ENCODE data around the gene VNN1. TPM values are rescaled to one million over a fixed set of nuclear protein-coding genes. Genes with fewer than 3 reads are reported as not detected.

Gene VNN1
- total and polyA plus RNA-seq, 2 donors (not counting 3 experiments of a cell fraction or from before 2014, with no cell fraction given), result not detected

DNA sequence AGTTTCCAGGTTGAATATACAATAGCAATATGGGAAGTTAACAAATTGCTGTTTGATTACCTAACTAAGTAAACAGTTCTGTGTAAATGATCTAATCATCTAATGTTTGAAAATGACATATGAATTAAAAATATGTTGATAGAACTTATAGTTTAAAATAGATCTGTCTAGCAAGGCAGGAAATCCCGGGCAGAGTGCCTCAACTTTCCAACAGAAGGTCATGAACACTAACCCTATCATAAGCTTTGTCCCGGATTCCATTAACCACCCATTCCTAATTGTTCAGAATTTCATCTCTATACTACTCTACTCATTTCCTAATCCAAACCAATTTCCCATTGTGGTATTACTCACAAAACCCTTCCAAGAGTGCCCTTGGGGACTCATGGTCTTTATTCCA is 65.0 kb downstream of the VNN1 start:
- TF ChIP-seq JUN (IDR thresholded peaks at IDR 0.05; ENCODE audit: borderline replicate concordance, insufficient read depth, insufficient read length, low read depth) (no peak), EZH2 (IDR thresholded peaks at IDR 0.05; ENCODE audit: borderline replicate concordance, low read depth, low read length, severe bottlenecking) (no peak), MAX (IDR thresholded peaks at IDR 0.05; ENCODE audit: insufficient read depth, insufficient read length) (no peak), MYC (IDR thresholded peaks at IDR 0.05; ENCODE audit: low read depth, low read length) (no peak), GATA2 (IDR thresholded peaks at IDR 0.05; ENCODE audit: insufficient read depth, insufficient read length, low read depth, low read length) (no peak)
- TF ChIP-seq, protein P1, sequence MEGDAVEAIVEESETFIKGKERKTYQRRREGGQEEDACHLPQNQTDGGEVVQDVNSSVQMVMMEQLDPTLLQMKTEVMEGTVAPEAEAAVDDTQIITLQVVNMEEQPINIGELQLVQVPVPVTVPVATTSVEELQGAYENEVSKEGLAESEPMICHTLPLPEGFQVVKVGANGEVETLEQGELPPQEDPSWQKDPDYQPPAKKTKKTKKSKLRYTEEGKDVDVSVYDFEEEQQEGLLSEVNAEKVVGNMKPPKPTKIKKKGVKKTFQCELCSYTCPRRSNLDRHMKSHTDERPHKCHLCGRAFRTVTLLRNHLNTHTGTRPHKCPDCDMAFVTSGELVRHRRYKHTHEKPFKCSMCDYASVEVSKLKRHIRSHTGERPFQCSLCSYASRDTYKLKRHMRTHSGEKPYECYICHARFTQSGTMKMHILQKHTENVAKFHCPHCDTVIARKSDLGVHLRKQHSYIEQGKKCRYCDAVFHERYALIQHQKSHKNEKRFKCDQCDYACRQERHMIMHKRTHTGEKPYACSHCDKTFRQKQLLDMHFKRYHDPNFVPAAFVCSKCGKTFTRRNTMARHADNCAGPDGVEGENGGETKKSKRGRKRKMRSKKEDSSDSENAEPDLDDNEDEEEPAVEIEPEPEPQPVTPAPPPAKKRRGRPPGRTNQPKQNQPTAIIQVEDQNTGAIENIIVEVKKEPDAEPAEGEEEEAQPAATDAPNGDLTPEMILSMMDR (IDR thresholded peaks at IDR 0.05; ENCODE audit: extremely low read depth in 1 of 2, insufficient read depth in 1 of 2, low read depth in 1 of 2, low read length in 2 of 2), result no peak
- no peak for FAIRE-seq
- H3K36me3 ChIP-seq (ENCODE audit: control insufficient read depth in 2 of 2, extremely low read depth in 1 of 2, insufficient read depth in 2 of 2, low read length in 2 of 2), result no peaks in the 10 kb centered on the region
- H3K4me1 ChIP-seq (ENCODE audit: control insufficient read depth, extremely low read depth, insufficient read depth, low read length), result no peaks in the 10 kb centered on the region
- H3K27ac ChIP-seq (ENCODE audit: insufficient read depth, low read depth, low read length), result no peak overlapping the region
- H3K4me2 ChIP-seq (ENCODE audit: insufficient read depth, low read length), result no peak overlapping the region
- ChIA-PET CTCF (no interaction called here), POLR2A (no interaction called here)
- intact Hi-C loops (cut with micrococcal nuclease), result no loop called here
- no TSS peak for BruUV-seq (replicated peaks)
- no peaks in the 10 kb centered on the region for H4K20me1 ChIP-seq (replicated peaks; ENCODE audit: control insufficient read depth, extremely low read depth, insufficient read depth, low read length)
- DNase-seq (ENCODE audit: low read depth, low spot score), result peak; percentile 15
- H3K79me2 ChIP-seq (ENCODE audit: control insufficient read depth, insufficient read depth, low read length), result no peaks in the 10 kb centered on the region
- no peaks in the 10 kb centered on the region for H3K9me1 ChIP-seq (replicated peaks; ENCODE audit: control insufficient read depth, extremely low read depth, insufficient read depth, low read length)
- dilution Hi-C loops (cut with MboI; ENCODE audit: extremely low pct_ligation_motif_present, low sequenced_read_pairs), result no loop called here
- H3K27me3 ChIP-seq (ENCODE audit: control insufficient read depth in 2 of 2, insufficient read depth in 2 of 2, low read length in 2 of 2), result no peaks in the 10 kb centered on the region
- no peak overlapping the region for H3K9ac ChIP-seq (replicated peaks; ENCODE audit: extremely low read depth, insufficient read depth, low read length)
- no peaks in the 10 kb centered on the region for H3K9me3 ChIP-seq (replicated peaks; ENCODE audit: control insufficient read depth, insufficient read depth, low read length)
- H2AFZ ChIP-seq (ENCODE audit: low read depth, low read length), result no peak overlapping the region
- H3K4me3 ChIP-seq (replicated peaks in 1 of 3; ENCODE audit: insufficient read depth in 1 of 3, low read depth in 1 of 3, low read length in 3 of 3), result no peak overlapping the region

All from endothelial cell of umbilical vein (primary cell).